Ectodermal cell (in vitro differentiated cells): ENCODE results near the gene USP27X. TPM values are rescaled to one million over a fixed set of nuclear protein-coding genes. Genes with fewer than 3 reads are reported as not detected.

Source experiments
- H3K27ac ChIP-seq: 2 replicates; pipeline ENCODE4 v1.7.0; 2013; ENCODE audit warnings: mild to moderate bottlenecking, low read depth, low read length; ENCODE audit not compliant: insufficient read depth, poor library complexity, severe bottlenecking
- H3K27me3 ChIP-seq: 2 replicates; pipeline ENCODE4 v1.7.0; 2013; ENCODE audit warnings: mild to moderate bottlenecking, low read length; ENCODE audit not compliant: insufficient read depth, control insufficient read depth, poor library complexity, severe bottlenecking
- H3K36me3 ChIP-seq: one replicate; pipeline ENCODE4 v1.7.0; 2013; ENCODE audit warnings: low read length; ENCODE audit not compliant: control insufficient read depth, insufficient read depth
- H3K4me1 ChIP-seq: one replicate; pipeline ENCODE4 v1.7.0; 2013; ENCODE audit warnings: low read length; ENCODE audit not compliant: control insufficient read depth, insufficient read depth
- H3K4me3 ChIP-seq: 2 replicates; pipeline ENCODE4 v1.7.0; 2013; ENCODE audit warnings: low read depth, low read length, control low read depth; ENCODE audit not compliant: insufficient read depth
- H3K9me3 ChIP-seq: 2 replicates; pipeline ENCODE4 v1.7.0; 2013; ENCODE audit warnings: mild to moderate bottlenecking, low read length, moderate library complexity; ENCODE audit not compliant: control insufficient read depth
- WGBS, 2 experiments: methylation state at CpG; one replicate each; pipeline ENCODE4 v1.1.7; 2013; ENCODE audit warnings: missing lambda C conversion rate in 2 of 2; 5-methylcytosine and 5-hydroxymethylcytosine counted together
- polyA plus RNA-seq, 4 experiments: library from polyadenylated mRNA; stranded (reverse); fragments of 50-300 nt; gene quantifications; one replicate each; pipeline ENCODE4 v1.2.3, GENCODE V29; 2013

USP27X gene
- 8.0 TPM for polyA plus RNA-seq (2013, experiment 1 of 4)
- polyA plus RNA-seq (2013, experiment 2 of 4): 6.9 TPM
- 7.0 TPM for polyA plus RNA-seq (2013, experiment 3 of 4)
- polyA plus RNA-seq (2013, experiment 4 of 4): 8.0 TPM

DNA sequence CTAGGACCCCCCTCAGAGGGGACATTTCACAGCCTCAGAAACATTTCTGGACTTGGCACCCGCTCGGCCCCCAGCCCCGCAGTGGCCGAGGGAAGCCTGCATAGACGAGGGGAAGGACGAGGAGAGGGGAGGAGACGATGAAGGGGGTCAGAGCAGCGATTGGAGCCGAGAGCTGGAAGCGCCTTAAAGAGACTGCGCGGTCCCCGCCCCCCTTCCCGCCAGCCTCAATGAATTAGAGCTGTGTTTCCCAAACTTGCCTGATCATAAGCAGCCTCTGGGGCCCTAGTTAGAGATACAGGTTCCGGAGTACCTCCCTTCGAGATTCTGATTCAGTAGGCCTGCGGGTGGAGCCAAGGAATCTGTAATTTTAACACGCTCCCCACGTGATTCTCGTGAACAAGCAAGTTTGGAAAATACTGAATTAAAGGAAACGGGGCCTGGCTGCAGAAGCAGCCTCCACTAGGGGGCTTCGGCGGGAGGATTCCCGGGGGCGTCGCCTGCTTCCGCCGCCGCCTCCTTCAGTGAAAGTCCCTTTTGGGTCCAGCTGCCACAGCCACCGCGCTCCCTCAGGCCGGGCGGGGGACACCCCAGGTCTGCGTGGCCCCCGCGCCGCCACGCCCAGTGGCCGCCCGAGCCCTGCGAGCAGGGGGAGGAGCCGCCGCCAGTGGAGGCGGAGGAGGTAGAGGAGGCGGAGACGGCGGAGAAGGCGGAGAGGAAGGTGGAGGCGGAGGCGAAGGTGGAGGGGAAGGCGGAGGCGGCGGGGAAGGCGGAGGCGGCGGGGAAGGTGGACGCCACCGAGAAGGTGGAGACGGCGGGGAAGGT, at the start of gene USP27X:
Gene USP27X (plus strand): TSS at position 651 of the 822 bp plus-strand sequence. CDS start 824 bp downstream, outside the sequence.
- Histone ChIP-seq H3K27ac (peak within 1 kb of the TSS; percentile 63), H3K27me3 (no peaks in the 10 kb centered on the region), H3K4me1 (no peaks in the 10 kb centered on the region), H3K4me3 (peak within 1 kb of the TSS; percentile 45), H3K9me3 (no peaks in the 10 kb centered on the region), H3K36me3 (no peaks in the 10 kb centered on the region)
- 1% methylated on average over 59 to 60 of the region's 60 CpGs for WGBS, 2 experiments

DNA sequence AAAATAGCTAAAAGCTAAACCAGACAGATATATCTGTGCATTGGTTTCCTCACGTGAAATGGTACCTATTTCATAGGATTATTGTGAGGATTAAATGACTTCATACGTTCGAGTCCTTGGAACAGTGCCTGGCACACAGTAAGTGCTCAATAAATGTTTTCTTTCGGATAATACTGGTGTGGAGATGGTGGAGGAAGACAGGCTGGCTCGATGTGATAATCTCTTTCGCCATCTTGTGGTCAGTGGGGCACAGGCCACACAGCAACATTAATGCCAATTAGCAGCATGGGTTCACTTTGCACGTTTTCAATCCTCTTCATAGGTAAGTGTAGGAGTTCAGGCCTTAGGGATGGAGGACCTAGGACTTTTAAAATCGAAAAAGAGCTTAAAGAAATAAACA, 40.9 kb upstream of the USP27X start:
- H3K27ac ChIP-seq: no peak overlapping the region
- no peaks in the 10 kb centered on the region for H3K9me3 ChIP-seq
- H3K4me1 ChIP-seq: no peaks in the 10 kb centered on the region
- 21 to 34% methylated on average over 5 to 8 of the region's 8 CpGs for WGBS, 2 experiments
- no peaks in the 10 kb centered on the region for H3K36me3 ChIP-seq
- no peak overlapping the region for H3K4me3 ChIP-seq
- no peaks in the 10 kb centered on the region for H3K27me3 ChIP-seq

DNA sequence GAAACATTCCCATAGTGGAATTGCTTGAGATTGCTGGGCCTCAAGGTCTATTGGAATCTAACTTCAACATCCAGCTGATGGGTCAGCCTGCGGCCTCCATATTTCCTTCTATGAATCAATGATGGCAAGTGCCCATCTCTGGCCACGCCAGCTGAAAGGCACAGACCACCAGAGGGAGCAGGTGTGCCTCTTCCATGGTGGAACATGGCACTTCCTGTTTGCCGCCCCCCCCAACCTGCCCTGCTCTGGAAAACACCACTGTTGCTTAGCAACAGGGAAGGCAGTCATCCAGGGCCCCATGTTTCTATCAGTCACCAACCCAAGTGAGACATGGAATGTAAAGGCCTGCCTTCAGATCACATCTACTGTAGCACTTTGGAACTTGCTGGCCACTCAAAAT, 38.6 kb upstream of the USP27X start:
- WGBS, 2 experiments: 48 to 56% methylated on average over 3 of the region's 3 CpGs
- H3K4me3 ChIP-seq: no peak overlapping the region
- H3K27ac ChIP-seq: no peak overlapping the region

DNA sequence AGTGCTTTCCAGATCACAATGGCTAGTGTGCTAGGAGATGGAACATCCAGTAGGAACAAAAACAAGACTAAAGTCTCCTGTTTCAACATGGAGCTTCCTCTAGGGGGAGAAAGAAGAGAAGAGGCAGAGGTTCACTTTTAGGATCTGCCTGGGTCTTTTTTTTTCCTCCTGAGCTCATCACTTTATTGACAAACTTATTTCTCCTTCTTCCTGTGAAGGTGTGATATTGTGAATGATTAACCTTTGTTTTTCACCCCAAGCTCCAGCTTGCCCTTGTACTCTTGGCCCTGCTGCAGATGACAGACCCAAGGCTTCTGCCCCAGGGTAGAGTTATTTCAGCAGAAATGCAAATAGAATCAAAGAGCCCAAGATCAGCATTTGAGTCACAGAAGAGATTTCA, 36.7 kb upstream of the USP27X start:
- Histone ChIP-seq H3K36me3 (no peaks in the 10 kb centered on the region), H3K27me3 (no peaks in the 10 kb centered on the region), H3K4me3 (no peak overlapping the region), H3K9me3 (no peaks in the 10 kb centered on the region), H3K4me1 (no peaks in the 10 kb centered on the region), H3K27ac (no peak overlapping the region)

More for the DNA sequence above, 38.6 kb upstream of the USP27X start:
- H3K9me3 ChIP-seq: no peaks in the 10 kb centered on the region
- no peaks in the 10 kb centered on the region for H3K4me1 ChIP-seq
- H3K36me3 ChIP-seq: no peaks in the 10 kb centered on the region
- no peaks in the 10 kb centered on the region for H3K27me3 ChIP-seq

DNA sequence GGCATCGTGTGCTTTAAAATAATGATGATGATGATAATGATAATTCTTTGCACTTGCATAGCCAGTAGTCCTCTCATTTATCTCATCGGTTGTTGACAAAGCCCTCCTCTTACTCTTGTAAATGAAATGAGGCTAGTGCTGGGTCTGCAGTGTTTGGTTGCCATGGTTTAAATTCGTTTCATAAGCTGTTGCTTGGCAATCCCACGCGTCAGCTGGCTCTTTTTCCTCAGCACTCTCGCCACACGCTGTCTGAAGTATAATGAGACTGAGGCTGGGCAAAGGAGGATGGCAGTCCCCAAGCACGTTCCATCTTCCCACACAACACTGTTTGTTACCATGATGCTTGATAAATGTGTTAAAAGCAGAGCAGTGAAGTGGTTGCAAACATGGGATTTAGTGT, 34.7 kb upstream of the USP27X start:
- Histone ChIP-seq H3K27me3 (no peaks in the 10 kb centered on the region), H3K9me3 (no peaks in the 10 kb centered on the region), H3K4me3 (no peak overlapping the region), H3K27ac (no peak overlapping the region), H3K36me3 (no peaks in the 10 kb centered on the region), H3K4me1 (no peaks in the 10 kb centered on the region)
- WGBS, 2 experiments: 85 to 90% methylated on average over 6 to 8 of the region's 8 CpGs

DNA sequence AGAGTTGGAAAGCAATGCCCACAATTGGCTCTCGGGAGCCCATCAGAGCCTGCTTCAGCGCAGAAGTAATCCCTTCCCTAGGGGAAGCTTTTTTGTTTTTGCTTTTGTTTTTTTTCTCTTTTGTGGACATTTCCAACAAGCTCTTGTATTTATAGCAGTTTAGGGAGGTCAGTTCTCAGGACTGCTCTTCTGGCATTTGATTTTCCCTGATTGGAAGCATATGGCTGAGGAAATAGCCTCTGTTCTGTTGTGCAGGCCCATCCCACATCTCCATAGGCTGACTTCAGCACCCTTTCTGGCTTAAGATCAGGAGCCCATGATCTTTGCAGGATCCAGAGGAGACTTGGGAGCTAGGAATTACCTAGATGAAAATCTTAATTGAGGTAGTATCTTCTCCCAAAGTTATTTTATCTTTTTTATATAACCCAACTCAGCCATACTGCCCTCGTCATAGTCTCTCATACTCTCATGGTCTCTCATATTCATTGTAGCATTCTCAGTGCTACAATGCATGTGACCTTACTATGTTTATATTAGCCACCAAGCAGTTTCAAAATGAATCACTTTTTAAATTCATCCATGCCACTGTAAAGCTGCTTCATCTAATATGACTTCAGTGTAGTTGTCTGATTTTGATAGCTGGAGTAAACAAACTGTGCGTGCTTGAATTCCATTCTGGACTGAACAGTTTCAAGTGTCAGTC, 33.4 kb upstream of the USP27X start:
- H3K9me3 ChIP-seq: no peaks in the 10 kb centered on the region
- H3K27me3 ChIP-seq: no peaks in the 10 kb centered on the region
- WGBS, 2 experiments: 90 to 99% methylated on average over 4 of the region's 4 CpGs
- H3K4me1 ChIP-seq: no peaks in the 10 kb centered on the region
- no peaks in the 10 kb centered on the region for H3K36me3 ChIP-seq
- no peak overlapping the region for H3K4me3 ChIP-seq
- H3K27ac ChIP-seq: no peak overlapping the region

DNA sequence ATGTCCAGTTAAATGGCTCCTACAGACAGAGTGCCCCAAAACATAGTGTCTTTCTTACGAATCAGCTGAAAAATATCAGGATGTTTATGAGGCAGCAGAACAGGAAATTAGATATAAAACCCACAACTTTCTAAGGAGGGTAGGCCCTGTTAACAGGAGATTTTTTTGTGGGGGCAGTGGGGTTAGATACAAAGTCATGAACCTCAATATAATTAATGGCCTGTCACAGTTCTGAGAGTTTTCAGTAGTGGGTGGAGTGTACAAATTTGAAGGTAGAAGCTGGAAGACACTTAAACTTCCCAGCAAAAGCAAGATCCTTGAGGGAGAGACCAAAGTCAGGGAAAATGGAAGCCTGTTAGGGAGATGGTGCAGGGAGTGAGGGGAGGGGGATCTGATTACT, 32.8 kb upstream of the USP27X start:
- no peak overlapping the region for H3K4me3 ChIP-seq
- H3K27ac ChIP-seq: no peak overlapping the region
- WGBS, 2 experiments: 100% methylated on average over 1 of the region's 1 CpG; no CpG with 5 or more reads in 1 of the 2 experiments
- no peaks in the 10 kb centered on the region for H3K9me3 ChIP-seq
- no peaks in the 10 kb centered on the region for H3K27me3 ChIP-seq
- H3K36me3 ChIP-seq: no peaks in the 10 kb centered on the region
- no peaks in the 10 kb centered on the region for H3K4me1 ChIP-seq

DNA sequence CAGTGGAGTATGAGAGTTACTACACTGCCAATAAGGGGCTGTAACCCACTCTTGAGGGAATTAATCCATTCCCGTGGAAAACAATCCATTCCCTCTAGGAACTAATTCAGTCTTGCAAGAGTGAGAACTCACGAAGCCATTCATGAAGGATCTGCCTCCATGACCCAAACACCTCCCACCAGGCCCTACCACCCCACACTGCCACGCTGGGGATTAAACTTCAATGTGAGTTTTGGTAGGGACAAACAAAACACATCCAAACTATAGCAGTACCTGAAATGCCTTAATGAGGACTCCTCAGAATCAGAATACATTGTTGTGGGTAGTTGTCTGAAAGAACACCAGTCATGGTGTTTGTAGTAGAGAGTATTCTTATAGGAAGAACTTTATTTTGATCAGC, 31.0 kb upstream of the USP27X start:
- no peaks in the 10 kb centered on the region for H3K9me3 ChIP-seq
- no peaks in the 10 kb centered on the region for H3K27me3 ChIP-seq
- WGBS, 2 experiments: 89 to 94% methylated on average over 3 of the region's 3 CpGs
- no peaks in the 10 kb centered on the region for H3K4me1 ChIP-seq
- no peak overlapping the region for H3K4me3 ChIP-seq
- no peak overlapping the region for H3K27ac ChIP-seq
- no peaks in the 10 kb centered on the region for H3K36me3 ChIP-seq

DNA sequence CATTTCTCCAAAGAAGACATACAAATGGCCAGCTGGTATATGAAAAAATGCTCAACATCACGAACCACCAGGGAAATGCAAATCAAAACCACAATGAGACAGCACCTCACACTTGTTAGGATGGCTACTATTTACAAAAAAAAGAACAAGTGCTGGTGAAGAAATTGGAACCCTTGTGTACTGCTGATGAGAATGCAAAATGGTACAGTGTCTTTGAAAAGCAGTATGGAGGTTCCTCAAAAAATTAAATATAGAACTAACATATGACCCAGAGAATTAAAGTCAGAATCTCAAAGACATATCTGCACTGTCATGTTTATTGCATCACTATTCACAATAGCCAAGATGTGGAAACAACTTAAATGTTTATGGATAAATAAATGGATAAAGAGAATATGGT, 29.3 kb upstream of the USP27X start:
- Histone ChIP-seq H3K9me3 (no peaks in the 10 kb centered on the region), H3K27me3 (no peaks in the 10 kb centered on the region), H3K27ac (no peak overlapping the region), H3K4me3 (no peak overlapping the region), H3K36me3 (no peaks in the 10 kb centered on the region), H3K4me1 (no peaks in the 10 kb centered on the region)
- 80 to 89% methylated on average over 1 of the region's 1 CpG for WGBS, 2 experiments

DNA sequence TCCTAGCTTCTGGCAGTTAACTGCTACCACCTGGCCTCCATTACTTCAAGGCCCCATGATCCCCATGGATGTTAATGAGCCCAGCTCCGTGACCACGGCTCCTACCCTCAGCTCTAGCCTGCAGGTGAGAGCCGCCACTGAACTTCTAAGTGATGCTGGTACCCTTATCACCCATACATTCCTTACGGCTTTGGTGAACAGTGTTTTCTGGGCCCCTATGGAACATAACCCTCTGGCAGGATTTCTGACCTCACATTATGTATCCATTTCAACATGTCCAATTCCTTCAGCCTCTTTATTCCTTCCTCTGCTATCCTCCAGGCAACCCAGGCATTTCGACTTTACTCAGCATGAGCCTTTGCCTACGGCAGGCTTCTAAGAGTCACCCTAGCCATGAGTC, 25.6 kb upstream of the USP27X start:
- Histone ChIP-seq H3K27ac (no peak overlapping the region), H3K36me3 (no peaks in the 10 kb centered on the region), H3K4me1 (no peaks in the 10 kb centered on the region), H3K4me3 (no peak overlapping the region), H3K9me3 (no peaks in the 10 kb centered on the region), H3K27me3 (no peaks in the 10 kb centered on the region)
- 91% methylated on average over 6 of the region's 6 CpGs for WGBS, 2 experiments
